GM19351 (cell line): Measurements from ENCODE around the gene PTPRU.

Experiments used
- ATAC-seq: cut with Tn5 transposase; IDR thresholded peaks from one replicate; pipeline ENCODE4 v1.9.1; 2021; ENCODE audit warnings: mild to moderate bottlenecking, moderate library complexity; ENCODE audit not compliant: unreplicated experiment

PTPRU gene

GRCh38 chr1:29327223-29327935 is 91.1 kb downstream of the PTPRU start:
- no peak for ATAC-seq

- no peak for ATAC-seq
These were observed 92.9 kb downstream of the PTPRU start for GRCh38 chr1:29329022-29329775.

- no peak for ATAC-seq
These were observed 93.8 kb downstream of the PTPRU start for GRCh38 chr1:29330089-29330488.

DNA sequence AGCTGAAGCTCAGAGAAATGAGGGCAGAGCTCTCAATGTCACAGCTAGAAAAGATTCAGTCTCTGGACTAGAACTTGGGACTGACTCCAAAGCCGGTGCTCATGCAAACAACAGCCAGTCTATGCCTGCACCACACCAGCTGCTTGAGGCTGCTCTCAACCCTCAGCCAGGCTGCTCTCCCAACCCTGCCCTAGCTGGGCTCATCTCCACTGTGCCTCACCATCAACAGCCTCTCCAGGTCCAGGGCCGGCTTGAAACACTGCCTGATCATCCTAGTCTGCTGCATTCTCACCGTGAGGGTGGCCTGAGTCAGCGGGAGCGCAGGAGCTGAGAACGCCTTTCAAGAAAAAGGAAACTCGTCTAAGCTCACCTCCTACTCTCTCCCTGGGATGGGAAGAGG is 94.5 kb downstream of the PTPRU start:
- ATAC-seq, result no peak

DNA sequence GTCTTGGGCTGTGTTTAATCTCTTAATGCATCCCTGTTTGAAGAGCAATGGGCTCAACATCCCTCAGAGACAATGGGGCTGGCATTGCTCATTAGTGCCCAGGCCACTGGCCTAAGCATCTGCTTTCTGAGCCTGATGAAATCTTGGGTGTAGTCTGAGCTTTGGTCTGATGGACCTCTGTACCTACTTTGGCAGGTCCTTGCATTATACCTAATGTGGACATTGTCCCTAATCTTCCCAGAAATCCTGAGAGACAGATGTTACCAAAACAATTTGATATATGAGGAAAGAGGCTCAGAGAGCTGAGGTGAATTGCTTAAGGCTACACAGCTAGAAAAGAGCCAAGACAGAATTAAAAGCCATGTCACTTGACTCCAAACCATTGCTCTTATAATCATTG is 95.0 kb downstream of the PTPRU start:
- no peak for ATAC-seq

DNA sequence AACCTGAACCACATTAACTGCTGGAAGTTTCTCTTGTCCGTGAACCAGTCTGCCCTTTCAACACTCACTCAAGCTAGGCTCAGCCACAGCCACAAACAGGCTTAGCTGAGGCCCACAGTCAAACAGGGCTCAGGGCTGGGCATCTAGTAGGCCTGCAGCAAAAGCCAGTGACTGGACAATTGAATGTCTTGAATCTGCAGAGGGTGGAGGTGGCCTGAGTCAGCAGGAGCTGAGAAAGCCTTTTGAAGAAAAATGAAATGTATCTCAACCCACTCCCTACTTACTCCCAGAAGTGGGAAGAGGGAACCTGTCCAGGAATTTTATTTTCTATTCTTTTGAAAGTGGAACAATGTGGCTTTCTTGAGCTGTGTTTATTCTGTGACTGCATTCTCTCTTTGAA is 95.4 kb downstream of the PTPRU start:
- no peak for ATAC-seq

- no peak for ATAC-seq
These were observed 95.9 kb downstream of the PTPRU start for GRCh38 chr1:29332204-29332603.

DNA sequence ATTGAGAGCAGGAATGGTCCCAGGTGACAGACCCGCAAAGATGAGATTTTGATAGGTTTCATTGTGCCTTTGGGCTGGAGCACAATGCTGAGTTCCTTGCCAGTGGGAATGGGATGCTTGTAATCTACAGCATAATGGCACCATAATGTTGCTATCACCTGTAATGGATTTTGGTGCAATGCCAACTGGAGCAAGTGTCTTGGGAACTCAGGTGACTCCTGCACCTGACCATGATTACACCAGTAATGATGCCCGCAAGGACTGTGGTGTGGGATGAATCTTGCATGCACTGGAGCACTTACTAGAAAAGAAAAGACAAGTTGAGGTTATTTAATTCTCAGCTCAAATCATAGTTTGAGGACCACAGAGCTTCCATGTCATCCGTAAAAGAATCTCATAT is 96.7 kb downstream of the PTPRU start:
- ATAC-seq, result no peak

DNA sequence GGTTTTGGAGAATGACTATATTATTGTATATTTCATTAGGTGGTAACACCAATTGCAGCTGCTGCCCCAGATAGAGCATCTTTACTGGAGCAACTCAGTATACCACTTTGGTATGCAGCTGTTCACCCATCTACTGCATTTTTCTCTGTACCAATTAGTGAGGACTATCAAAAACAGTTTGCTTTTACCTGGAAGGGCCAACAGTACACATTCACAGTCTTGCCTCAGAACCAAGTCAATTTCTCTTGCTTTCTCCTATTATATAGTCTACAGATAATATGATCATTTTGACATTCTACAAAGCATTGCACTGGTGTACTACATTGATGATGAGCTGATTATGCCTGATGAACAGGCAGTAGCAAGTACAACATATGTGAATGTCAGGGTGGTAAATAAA is 99.3 kb downstream of the PTPRU start:
- ATAC-seq, result no peak

DNA sequence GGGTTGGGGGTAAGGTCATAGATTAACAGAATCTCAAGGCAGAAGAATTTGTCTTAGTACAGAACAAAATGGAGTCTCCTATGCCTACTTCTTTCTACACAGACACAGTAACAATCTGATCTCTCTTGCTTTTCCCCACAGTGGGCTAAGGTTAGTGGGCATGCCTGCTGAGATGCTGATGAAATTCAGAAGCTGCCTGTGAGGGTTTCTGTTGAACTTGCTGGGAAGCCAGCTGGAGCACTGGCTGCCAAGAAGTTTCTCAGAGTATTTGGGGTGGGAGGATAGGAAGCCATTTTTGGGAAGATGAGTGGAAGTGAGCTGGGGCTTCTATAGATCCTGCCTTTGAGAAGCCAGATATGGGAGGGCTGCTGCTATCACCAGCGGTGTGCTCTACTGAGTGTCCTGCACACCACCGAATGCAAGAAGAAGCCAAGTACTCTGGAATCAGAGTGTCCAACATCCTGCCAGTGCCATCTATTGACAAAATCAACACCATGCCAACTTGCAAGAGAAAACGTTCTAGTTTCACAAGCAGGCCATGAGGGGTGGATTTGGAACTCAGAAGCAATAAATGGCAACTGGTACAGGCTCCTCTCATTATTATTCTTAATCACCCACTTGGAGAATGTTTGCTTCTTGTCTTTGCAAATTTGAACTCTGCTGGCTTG is 102.7 kb downstream of the PTPRU start:
- no peak for ATAC-seq

- no peak for ATAC-seq
These were observed 105.6 kb downstream of the PTPRU start for GRCh38 chr1:29341936-29342335.

DNA sequence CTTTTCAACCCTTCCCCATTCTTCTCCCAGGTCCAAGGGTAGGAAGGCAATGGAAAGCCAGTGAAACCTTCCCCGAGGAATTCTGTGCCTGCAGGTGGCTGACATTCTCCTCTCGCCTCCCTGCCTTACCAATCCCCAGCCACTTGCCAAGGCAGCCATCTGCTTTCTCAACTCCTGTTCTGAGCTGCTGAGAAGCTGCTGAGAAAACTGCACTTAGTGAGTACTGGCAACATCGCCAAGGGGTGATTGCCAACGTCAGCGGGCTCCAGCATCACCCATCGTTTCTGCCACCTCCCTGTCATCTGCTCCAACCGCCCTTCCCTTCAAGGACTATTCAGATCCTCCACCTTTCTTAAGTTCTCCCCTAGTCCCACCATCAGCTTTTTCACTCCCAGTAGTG is 106.0 kb downstream of the PTPRU start:
- no peak for ATAC-seq

DNA sequence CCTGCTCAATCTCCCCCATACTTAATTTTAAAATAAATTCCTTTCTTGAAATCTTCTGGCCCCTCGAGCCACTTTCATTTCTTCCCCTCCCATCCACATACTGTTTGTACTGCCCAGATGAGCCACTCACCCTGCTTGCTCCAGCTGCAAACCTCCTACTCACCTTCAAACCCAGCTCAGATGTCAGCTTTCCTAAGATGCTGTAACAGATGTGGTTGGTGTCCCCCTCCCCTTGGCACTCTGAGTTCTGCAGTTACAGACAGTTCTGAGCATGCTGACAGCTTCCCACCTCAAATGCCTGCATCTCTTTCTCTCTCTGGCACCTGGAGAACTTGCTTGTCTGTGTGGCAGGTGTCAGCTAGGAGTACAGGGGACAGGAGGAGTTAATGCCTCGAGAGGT is 106.7 kb downstream of the PTPRU start:
- no peak for ATAC-seq

DNA sequence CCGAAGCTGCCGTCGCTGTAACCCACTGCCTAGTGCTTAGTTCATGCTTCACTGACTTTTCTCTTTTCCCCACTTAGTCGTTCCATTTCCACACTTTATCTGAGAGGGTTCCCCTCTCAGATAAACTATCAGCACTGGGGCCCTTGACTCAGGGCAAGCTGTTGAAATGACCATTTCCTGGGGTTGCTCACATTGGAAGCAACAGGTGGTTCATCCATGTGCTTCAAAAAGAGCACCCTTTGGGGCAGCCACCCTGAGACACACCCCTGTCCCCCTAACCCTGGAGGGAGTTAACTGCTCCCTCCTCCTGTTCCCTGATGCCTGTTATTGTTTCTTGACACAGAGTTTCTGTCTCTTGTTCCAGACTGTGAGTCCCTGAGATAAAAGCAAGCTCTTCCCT is 107.2 kb downstream of the PTPRU start:
- no peak for ATAC-seq

DNA sequence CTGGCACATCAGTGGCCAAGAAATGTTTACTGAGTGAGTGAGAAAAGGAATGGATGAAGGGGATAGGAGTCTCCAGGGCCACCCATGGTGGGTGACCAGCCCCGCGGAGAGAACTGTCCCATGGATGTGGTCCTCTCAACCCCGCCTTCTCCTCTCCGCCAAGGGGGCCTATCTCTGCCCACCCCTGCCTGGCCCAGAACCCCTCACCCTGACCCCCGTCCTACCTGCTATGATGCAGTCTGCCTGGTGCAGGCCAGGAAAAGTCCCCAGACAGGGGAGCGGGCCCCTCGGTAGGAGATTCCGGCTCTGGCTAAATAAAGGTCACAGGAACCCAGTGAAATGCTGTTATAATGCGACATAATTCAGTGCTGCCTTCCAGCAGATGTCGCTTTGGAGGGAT is 107.6 kb downstream of the PTPRU start:
- ATAC-seq, result no peak

DNA sequence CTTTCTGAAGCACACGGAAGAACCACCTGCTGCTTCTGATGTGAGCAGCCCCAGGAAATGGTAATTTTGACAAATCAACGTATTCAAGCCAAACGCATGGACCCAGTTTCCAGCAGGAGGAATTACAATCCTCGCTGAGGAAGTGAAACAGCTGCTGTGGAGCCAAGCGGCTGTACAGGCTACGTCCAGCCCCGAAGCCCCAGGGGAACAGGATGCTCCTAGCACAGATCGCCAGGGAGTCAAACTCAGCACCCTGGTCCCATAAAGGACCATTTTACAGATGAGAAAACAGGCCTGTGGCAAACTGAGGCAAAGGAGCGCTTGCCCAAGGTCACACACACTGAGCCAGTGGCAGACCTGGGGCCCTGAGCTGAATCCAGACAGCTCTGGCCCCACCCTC is 108.0 kb downstream of the PTPRU start:
- no peak for ATAC-seq

DNA sequence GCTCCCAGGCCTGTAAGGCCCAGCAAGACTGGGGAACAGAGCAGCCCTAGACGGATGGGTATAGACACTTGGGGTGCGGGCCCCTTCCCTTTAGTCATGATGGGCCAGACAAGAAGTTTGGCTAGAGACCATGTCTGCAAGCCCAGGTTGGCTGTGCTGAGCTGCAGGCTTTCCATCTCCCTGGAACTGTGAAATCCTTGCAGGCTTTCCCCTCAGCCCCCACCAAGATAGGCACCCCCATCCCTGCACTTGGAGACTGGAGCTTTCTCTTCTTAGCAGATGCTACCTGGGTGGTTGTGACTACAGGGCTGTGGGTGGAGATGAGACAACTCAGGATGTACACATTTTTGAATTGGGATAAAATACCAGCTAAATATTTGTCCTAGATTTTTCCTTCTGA is 110.3 kb downstream of the PTPRU start:
- no peak for ATAC-seq

- ATAC-seq, result no peak
These were observed 113.7 kb downstream of the PTPRU start for GRCh38 chr1:29349871-29350491.

DNA sequence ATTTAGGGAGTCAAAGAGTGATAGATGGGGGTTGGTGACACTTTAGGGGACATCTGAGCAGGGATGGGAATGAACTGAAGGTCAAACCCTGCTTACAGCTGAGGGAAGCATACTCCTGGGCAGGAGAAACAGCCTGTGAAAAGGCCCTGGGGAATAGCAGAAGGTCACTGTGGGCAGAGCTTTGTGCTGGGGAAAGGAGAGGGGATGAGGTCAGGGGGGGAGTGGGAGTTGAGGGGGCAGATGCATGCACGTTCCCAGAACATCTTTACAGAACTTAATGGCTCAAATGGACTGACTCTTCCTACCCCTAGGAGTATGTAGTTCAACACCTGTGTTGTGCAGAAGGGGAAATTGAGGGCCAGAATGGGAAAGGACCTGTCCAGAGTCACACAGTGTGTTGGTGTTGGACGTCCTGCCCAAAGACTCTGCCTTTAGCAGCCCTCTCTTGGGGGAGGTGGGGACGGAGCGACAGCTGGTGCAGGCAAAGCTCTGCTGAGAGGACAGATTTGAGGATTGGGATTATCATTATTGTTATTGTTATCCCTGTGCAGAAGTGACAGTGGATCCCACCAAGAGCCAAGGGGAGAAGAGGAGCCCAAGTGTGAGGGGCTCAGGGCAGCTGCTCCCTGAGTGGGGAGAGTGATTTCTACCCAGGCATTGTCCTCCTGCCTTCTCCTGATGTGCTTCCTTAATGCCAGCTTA is 116.5 kb downstream of the PTPRU start:
- ATAC-seq, result no peak

DNA sequence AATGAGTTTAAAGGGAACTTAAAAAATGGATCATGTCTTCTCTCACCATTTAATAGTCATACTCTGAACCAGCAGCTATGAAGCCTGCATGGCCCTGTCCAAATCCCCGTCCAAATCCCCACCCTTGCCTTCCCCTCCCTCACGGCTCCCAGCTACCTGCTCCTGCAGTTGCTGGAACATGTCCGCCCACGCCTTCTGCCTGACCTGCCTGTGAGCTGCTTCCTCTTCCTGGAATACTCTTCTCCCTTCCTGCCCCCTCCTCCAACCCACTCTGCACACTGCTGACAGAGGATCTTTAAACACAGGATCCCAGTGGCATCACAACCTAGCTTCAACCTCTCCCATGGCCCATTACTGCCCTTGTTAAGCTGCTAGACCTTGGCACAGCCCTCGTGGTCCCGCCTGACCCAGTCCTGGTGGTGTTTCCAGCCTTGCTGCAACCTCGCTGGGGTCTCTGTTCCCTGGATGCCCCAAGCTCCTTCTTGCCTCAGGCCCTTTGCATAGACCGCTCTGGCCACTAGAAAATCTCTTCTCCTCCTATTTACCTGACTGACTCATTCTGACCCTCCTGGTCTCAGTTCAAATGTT is 118.3 kb downstream of the PTPRU start:
- no peak for ATAC-seq

- ATAC-seq, result no peak
These were observed 119.1 kb downstream of the PTPRU start for GRCh38 chr1:29355375-29355774.
